ENCODE data around the gene FNTB. TPM values are rescaled to one million over a fixed set of nuclear protein-coding genes. Genes with fewer than 3 reads are reported as not detected.

Gene FNTB
- total and polyA plus RNA-seq, 8 donors = 4.6 to 9.5 (median 6.7) TPM

DNA sequence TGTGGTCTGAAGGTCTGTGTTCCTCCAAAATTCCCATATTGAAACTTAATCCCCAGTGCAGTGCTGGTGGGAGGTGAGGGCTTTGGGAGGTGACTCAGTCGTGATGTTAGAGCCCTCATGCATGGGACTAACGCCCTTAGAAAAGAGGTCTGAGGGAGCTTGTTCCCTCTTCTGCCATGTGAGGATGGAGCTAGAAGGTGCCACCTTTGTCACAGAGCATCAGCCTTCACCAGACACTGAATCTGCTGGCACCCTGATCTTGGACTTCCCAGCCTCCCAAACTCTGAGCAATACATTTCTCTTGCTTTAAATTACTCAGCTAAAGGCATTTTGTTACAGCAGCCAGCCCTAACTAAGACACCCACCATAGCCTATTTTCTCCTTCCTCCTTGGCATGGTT lies 28.5 kb upstream of the FNTB start:
- FAIRE-seq = no peak
- Histone ChIP-seq H3K9me3 (no peaks in the 10 kb centered on the region), H3K27me3 (no peaks in the 10 kb centered on the region), H3K4me1 (peaks cover 0 to 7% (median 0%) of the 10 kb centered on the region in 3 donors), H3K4me3 (no peak overlapping the region), H3K36me3 (no peaks in the 10 kb centered on the region), H3K27ac (no peak overlapping the region)
- intact Hi-C loops (cut with DNase I) = no loop called here
- DNase-seq = peak in 1 of 6 donors; percentile 6
- TF ChIP-seq, protein P1, sequence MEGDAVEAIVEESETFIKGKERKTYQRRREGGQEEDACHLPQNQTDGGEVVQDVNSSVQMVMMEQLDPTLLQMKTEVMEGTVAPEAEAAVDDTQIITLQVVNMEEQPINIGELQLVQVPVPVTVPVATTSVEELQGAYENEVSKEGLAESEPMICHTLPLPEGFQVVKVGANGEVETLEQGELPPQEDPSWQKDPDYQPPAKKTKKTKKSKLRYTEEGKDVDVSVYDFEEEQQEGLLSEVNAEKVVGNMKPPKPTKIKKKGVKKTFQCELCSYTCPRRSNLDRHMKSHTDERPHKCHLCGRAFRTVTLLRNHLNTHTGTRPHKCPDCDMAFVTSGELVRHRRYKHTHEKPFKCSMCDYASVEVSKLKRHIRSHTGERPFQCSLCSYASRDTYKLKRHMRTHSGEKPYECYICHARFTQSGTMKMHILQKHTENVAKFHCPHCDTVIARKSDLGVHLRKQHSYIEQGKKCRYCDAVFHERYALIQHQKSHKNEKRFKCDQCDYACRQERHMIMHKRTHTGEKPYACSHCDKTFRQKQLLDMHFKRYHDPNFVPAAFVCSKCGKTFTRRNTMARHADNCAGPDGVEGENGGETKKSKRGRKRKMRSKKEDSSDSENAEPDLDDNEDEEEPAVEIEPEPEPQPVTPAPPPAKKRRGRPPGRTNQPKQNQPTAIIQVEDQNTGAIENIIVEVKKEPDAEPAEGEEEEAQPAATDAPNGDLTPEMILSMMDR (IDR thresholded peaks at IDR 0.05) = no peak
- no peak for ATAC-seq
- 89 to 95% methylated on average over 2 of the region's 2 CpGs for WGBS, 2 donors

DNA sequence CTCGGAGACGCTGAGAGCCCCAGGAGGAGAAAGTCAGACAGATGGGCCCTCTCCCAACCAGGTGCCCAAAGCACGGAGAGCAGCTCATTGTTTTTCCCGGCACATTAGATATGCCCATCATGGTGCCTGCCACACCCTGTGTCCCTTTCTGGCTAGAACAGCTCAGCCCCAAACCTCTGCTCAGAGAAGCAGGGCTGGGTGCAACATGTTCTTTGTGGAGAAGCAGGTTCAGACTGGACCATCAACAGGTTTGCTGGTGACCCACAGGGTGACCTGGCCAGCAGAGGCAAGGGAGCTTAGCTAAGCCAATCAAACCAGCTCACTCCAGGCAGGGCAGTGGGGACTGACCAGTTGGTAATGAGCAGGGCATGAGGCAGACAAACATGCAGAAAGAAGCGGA lies 28.0 kb upstream of the FNTB start:
- Histone ChIP-seq H3K36me3 (no peaks in the 10 kb centered on the region), H3K4me3 (no peak overlapping the region), H3K4me1 (peaks cover 0 to 7% (median 0%) of the 10 kb centered on the region in 3 donors), H3K27ac (no peak overlapping the region), H3K27me3 (no peaks in the 10 kb centered on the region), H3K9me3 (no peaks in the 10 kb centered on the region)
- 89 to 96% methylated on average over 5 of the region's 5 CpGs for WGBS, 2 donors
- FAIRE-seq (no peak), ATAC-seq (no peak), DNase-seq (peak in 1 of 6 donors; percentile 30)
- TF ChIP-seq, protein P1 (IDR thresholded peaks at IDR 0.05) = no peak
- intact Hi-C loops (cut with DNase I) = no loop called here

DNA sequence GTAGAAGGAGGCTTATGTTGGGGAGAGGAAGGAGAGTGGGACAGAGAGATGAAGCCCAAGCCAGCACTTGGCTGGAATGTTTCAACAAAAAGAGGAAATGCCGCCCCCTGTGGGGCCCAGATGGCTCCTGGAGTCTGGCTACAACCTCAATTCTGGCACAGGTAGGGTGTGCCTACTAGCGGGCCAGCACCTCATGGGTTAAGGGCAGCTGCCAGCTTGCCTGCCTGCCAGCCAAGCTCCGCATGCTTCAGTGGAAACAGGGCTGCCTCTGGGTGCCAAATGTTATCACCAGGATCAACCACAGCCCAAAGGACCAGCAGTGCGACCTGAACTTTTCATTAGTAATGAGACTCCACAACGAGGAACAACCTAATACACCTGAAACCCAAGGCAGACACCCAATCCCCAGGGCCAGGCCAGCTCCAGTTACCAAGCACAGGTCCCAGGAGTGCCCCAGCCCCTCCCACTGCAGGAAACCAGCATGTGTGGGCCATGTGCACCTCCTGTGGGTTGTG lies 25.9 kb upstream of the FNTB start:
- Histone ChIP-seq H3K4me3 (no peak overlapping the region), H3K27me3 (no peaks in the 10 kb centered on the region), H3K9me3 (no peaks in the 10 kb centered on the region), H3K4me1 (peaks cover 0 to 7% (median 0%) of the 10 kb centered on the region in 3 donors), H3K27ac (no peak overlapping the region), H3K36me3 (no peaks in the 10 kb centered on the region)
- intact Hi-C loops (cut with DNase I) = no loop called here
- DNase-seq = peak in 3 of 6 donors; percentile 27 to 42 (median 35)
- WGBS, 2 donors = 26 to 28% methylated on average over 5 of the region's 5 CpGs
- no peak for FAIRE-seq
- peak; percentile 57 to 86 (median 80) for ATAC-seq
- TF ChIP-seq, protein P1 (IDR thresholded peaks at IDR 0.05) = no peak

DNA sequence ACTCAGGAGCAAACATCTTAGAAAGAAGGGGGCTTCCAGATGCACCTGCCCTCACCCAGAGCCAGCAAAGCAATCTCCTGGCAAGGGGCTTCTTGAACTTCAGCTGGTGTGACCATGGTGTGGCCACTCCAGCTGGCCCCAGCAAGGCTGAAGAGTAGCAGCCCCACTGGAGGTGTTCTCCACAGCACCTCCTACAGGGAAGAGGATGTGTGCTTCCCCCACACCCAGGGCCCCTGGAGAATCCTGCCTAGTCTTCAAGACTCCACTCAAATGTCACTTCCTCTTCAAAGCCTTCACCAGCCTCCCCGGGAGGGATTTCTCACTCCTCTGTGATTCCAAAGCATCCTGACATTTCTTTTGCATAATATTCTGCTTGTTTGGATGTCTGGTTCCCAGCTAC lies 23.1 kb upstream of the FNTB start:
- WGBS, 2 donors = 71 to 82% methylated on average over 1 of the region's 1 CpG
- peaks cover 0 to 7% (median 0%) of the 10 kb centered on the region in 3 donors for H3K4me1 ChIP-seq

More for the DNA sequence above, 23.1 kb upstream of the FNTB start:
- no peaks in the 10 kb centered on the region for H3K36me3 ChIP-seq
- TF ChIP-seq, protein P1 (IDR thresholded peaks at IDR 0.05) = no peak
- no peak overlapping the region for H3K4me3 ChIP-seq
- no peak for FAIRE-seq
- no peak for ATAC-seq
- H3K9me3 ChIP-seq = no peaks in the 10 kb centered on the region
- DNase-seq = no peak
- intact Hi-C loops (cut with DNase I) = no loop called here
- H3K27ac ChIP-seq = no peak overlapping the region
- no peaks in the 10 kb centered on the region for H3K27me3 ChIP-seq

All from pancreas (tissue), 10 donors.